HCT116 (cell line): ENCODE results near the gene ERBB4. TPM values are rescaled to one million over a fixed set of nuclear protein-coding genes. Genes with fewer than 3 reads are reported as not detected.
A peak's percentile ranks its signal among the peaks of the same experiment; 100 is the strongest.

Experiments
- ATAC-seq: fragments of 200-7000 bp; cut with Tn5 transposase; 2 replicates; pipeline ENCODE4 v1.9.1; 2020; ENCODE audit warnings: mild to moderate bottlenecking, moderate library complexity
- BruUV-seq: library from RNA; stranded (reverse); fragments of 400-500 nt; replicated peaks from 2 replicates; lab custom pipeline; 2021; lab: Mats Ljungman, UMichigan
- CTCF ChIA-PET: fragments of 300-600 bp; sonication (Branson Sonifier 250); formaldehyde crosslinking; loops from one replicate; lab custom pipeline; 2021; ENCODE audit warnings: antibody characterized with exemption; lab: Charles Lee
- POLR2A ChIA-PET: fragments of 300-600, 350-600 bp; sonication (Branson Sonifier 250); formaldehyde crosslinking; loops from one replicate; lab custom pipeline; 2021; ENCODE audit warnings: antibody characterized with exemption; lab: Charles Lee
- RAD21 ChIA-PET, 2 experiments: fragments of 300-600 bp; sonication (Branson Sonifier 250); formaldehyde crosslinking; loops; one replicate each; lab custom pipeline; 2023; ENCODE audit warnings: low total read pairs in 2 of 2; ENCODE audit not compliant: uncharacterized antibody in 2 of 2, unreplicated experiment in 2 of 2, low non-redundant PET in 1 of 2; lab: Charles Lee
- DNase-seq: peaks from one replicate; pipeline ENCODE4 v3.0.0-alpha.2; 2010; ENCODE audit warnings: low read depth, low spot score
- H2AFZ ChIP-seq: fragments of 200-600 bp; shearing (Covaris generic), sonication (generic); 2 replicates; pipeline ENCODE4 v1.6.1; 2017; ENCODE audit warnings: low read depth, mixed run types, mixed read lengths, antibody characterized with exemption, low read length; ENCODE audit not compliant: poor library complexity, severe bottlenecking
- H3K27ac ChIP-seq: 2 replicates; pipeline ENCODE4 v1.5.1; 2012; ENCODE audit warnings: low read depth, low read length
- H3K27me3 ChIP-seq: fragments of 200-600 bp; sonication (generic); 2 replicates; pipeline ENCODE4 v1.6.1; 2016; ENCODE audit warnings: mixed run types, low read length, mixed read lengths; ENCODE audit not compliant: insufficient read depth
- H3K36me3 ChIP-seq, 2 experiments: fragments of 200-500 bp in 1 of 2; fragments of 200-600 bp in 1 of 2; sonication (Bioruptor generic) in 1 of 2; sonication (generic) in 1 of 2; 2 replicates each; pipeline versions ENCODE4 v1.5.1 to v1.6.1; 2014 to 2016; ENCODE audit warnings: low read length in 2 of 2, inconsistent platforms in 1 of 2, mixed read lengths in 1 of 2, mixed run types in 1 of 2; ENCODE audit not compliant: insufficient read depth in 2 of 2, control insufficient read depth in 1 of 2
- H3K4me1 ChIP-seq, 2 experiments: fragments of 200-600 bp in 1 of 2; sonication (generic) in 1 of 2; 2 replicates each; pipeline versions ENCODE4 v1.5.1 to v1.6.1; 2012 to 2017; ENCODE audit warnings: low read length in 2 of 2, inconsistent platforms in 1 of 2, mild to moderate bottlenecking in 1 of 2, mixed read lengths in 1 of 2, mixed run types in 1 of 2, moderate library complexity in 1 of 2; ENCODE audit not compliant: insufficient read depth in 2 of 2, control insufficient read depth in 1 of 2
- H3K4me2 ChIP-seq: fragments of 200-600 bp; sonication (generic); 2 replicates; pipeline ENCODE4 v1.6.1; 2017; ENCODE audit warnings: mixed run types, low read length, mixed read lengths
- H3K4me3 ChIP-seq, 2 experiments: fragments of 200-600 bp in 1 of 2; sonication (generic) in 1 of 2; replicated peaks in 1 of 2; 2 replicates each; pipeline ENCODE4 v1.5.1; 2011 to 2016; ENCODE audit warnings: low read length in 2 of 2, control low read depth in 1 of 2, low read depth in 1 of 2, mild to moderate bottlenecking in 1 of 2, mixed read lengths in 1 of 2, mixed run types in 1 of 2
- H3K79me2 ChIP-seq: fragments of 200-600 bp; sonication (generic); 2 replicates; pipeline ENCODE4 v1.6.1; 2017; ENCODE audit warnings: mild to moderate bottlenecking, mixed run types, low read length, moderate library complexity, mixed read lengths; ENCODE audit not compliant: insufficient read depth
- H3K9ac ChIP-seq: fragments of 200-600 bp; sonication (generic); 2 replicates; pipeline ENCODE4 v1.6.1; 2016; ENCODE audit warnings: low read length, mixed read lengths
- H3K9me2 ChIP-seq: fragments of 200-600 bp; sonication (generic), shearing (Covaris generic); 2 replicates; pipeline ENCODE4 v1.6.1; 2017; ENCODE audit warnings: mixed run types, mild to moderate bottlenecking, moderate library complexity; ENCODE audit not compliant: insufficient read depth
- H3K9me3 ChIP-seq, 2 experiments: fragments of 200-500 bp in 1 of 2; fragments of 200-600 bp in 1 of 2; sonication (Bioruptor generic) in 1 of 2; sonication (generic) in 1 of 2; 2 replicates each; pipeline ENCODE4 v1.6.1; 2014 to 2017; ENCODE audit warnings: low read length in 2 of 2, mixed read lengths in 2 of 2, inconsistent platforms in 1 of 2, low read depth in 1 of 2, mild to moderate bottlenecking in 1 of 2, mixed run types in 1 of 2, moderate library complexity in 1 of 2; ENCODE audit not compliant: control insufficient read depth in 1 of 2, insufficient read depth in 1 of 2
- H4K20me1 ChIP-seq: fragments of 200-600 bp; sonication (generic), shearing (Covaris generic); 2 replicates; pipeline ENCODE4 v1.6.1; 2017; ENCODE audit warnings: mixed run types, mild to moderate bottlenecking, moderate library complexity; ENCODE audit not compliant: insufficient read depth
- ATF3 ChIP-seq: IDR thresholded peaks from 2 replicates; pipeline ENCODE4 v1.6.1; 2012
- CTCF ChIP-seq, 3 experiments: fragments of 200-600 bp in 1 of 3; sonication (generic) in 1 of 3; IDR thresholded peaks in 2 of 3; conservative IDR thresholded peaks in 1 of 3; 2 replicates each; pipeline ENCODE4 v1.5.1; 2012 to 2017; ENCODE audit warnings: low read depth in 2 of 3, low read length in 2 of 3, antibody characterized with exemption in 1 of 3, borderline replicate concordance in 1 of 3, control low read depth in 1 of 3, mild to moderate bottlenecking in 1 of 3, mixed read lengths in 1 of 3, mixed run types in 1 of 3, moderate library complexity in 1 of 3; ENCODE audit not compliant: insufficient read depth in 1 of 3
- EZH2phosphoT487 ChIP-seq: fragments of 200-600 bp; IDR thresholded peaks from 2 replicates; pipeline ENCODE4 v1.6.1; 2018; ENCODE audit warnings: antibody characterized with exemption, borderline replicate concordance
- JUND ChIP-seq: IDR thresholded peaks from 2 replicates; pipeline ENCODE4 v1.6.1; 2012
- MAX ChIP-seq: IDR thresholded peaks from 2 replicates; pipeline ENCODE4 v1.6.1; 2012
- POLR2A ChIP-seq: IDR thresholded peaks from 2 replicates; pipeline ENCODE4 v1.7.0; 2011; ENCODE audit warnings: borderline replicate concordance; ENCODE audit not compliant: insufficient read depth, insufficient read length; ENCODE audit errors: extremely low read depth
- RAD21 ChIP-seq: IDR thresholded peaks from 2 replicates; pipeline ENCODE4 v1.6.1; 2012; ENCODE audit warnings: low read depth, mild to moderate bottlenecking
- SRF ChIP-seq: IDR thresholded peaks from 2 replicates; pipeline ENCODE4 v1.6.1; 2012; ENCODE audit warnings: low read depth
- TCF7L2 ChIP-seq: IDR thresholded peaks from 2 replicates; pipeline ENCODE4 v1.7.0; 2011; ENCODE audit warnings: borderline replicate concordance, inconsistent platforms; ENCODE audit not compliant: insufficient read depth, insufficient read length; ENCODE audit errors: extremely low read depth
- ZBTB33 ChIP-seq: IDR thresholded peaks from 2 replicates; pipeline ENCODE4 v1.6.1; 2011; ENCODE audit warnings: mild to moderate bottlenecking, low read length, moderate library complexity; ENCODE audit not compliant: insufficient replicate concordance; ENCODE audit errors: extremely low read depth
- intact Hi-C: fragments of 100-400 bp; cut with micrococcal nuclease; formaldehyde crosslinking; loops from 2 replicates; pipeline ENCODE4 v1.10.0; 2022
- total RNA-seq: library from RNA; stranded (reverse); gene quantifications from one replicate; pipeline ENCODE4 v1.2.1, GENCODE V29; 2021; ENCODE audit not compliant: unreplicated experiment

Gene ERBB4
- total RNA-seq, 1 experiment from 2014 or later = 0.10 TPM

- ChIA-PET RAD21 (no interaction called here), POLR2A (no interaction called here), CTCF (no interaction called here)
- ATAC-seq = peak; percentile 85; the same call in 1 of the 2 replicates
- peak; percentile 19 for DNase-seq
- Histone ChIP-seq H3K36me3 (no peaks in the 10 kb centered on the region), H3K9me2 (no peaks in the 10 kb centered on the region), H2AFZ (peak overlapping the region; percentile 46), H3K4me2 (peak overlapping the region; percentile 63), H3K4me1 (peaks cover 5 to 15% of the 10 kb centered on the region in 2 experiments; a peak in 3 of 4 replicates), H3K27ac (no peak overlapping the region), H3K9ac (no peak overlapping the region), H4K20me1 (no peaks in the 10 kb centered on the region), H3K27me3 (no peaks in the 10 kb centered on the region), H3K9me3 (no peaks in the 10 kb centered on the region), H3K4me3 (no peak overlapping the region), H3K79me2 (no peaks in the 10 kb centered on the region)
- BruUV-seq = no TSS peak
- intact Hi-C loops = no loop called here
- TF ChIP-seq ATF3 (peak; percentile 33; the same call in 1 of the 2 replicates), CTCF (IDR thresholded peaks at IDR 0.05 in 2 of 3, conservative IDR thresholded peaks at IDR 0.05 in 1 of 3; ENCODE audit: borderline replicate concordance in 1 of 3, insufficient read depth in 1 of 3, low read depth in 2 of 3, low read length in 2 of 3) (no peak)
- TF ChIP-seq, all 23 proteins: peak for 1
Measured at GRCh38 chr2:212451786-212452231, 86.8 kb downstream of the ERBB4 start.

- H3K79me2 ChIP-seq = no peaks in the 10 kb centered on the region
- no peak overlapping the region for H3K4me2 ChIP-seq
- TF ChIP-seq RAD21 (no peak), SRF (no peak), TCF7L2 (no peak), ATF3 (no peak), POLR2A (no peak), ZBTB33 (no peak), EZH2phosphoT487 (no peak), MAX (no peak), JUND (no peak)
Measured at GRCh38 chr2:212448698-212449097, 89.9 kb downstream of the ERBB4 start.

More at GRCh38 chr2:212448698-212449097, 89.9 kb downstream of the ERBB4 start:
- Histone ChIP-seq H3K4me3 (no peak overlapping the region), H3K36me3 (no peaks in the 10 kb centered on the region), H3K9me2 (no peaks in the 10 kb centered on the region), H4K20me1 (no peaks in the 10 kb centered on the region), H3K27ac (no peak overlapping the region), H3K9ac (no peak overlapping the region), H3K27me3 (no peaks in the 10 kb centered on the region), H3K9me3 (no peaks in the 10 kb centered on the region), H2AFZ (no peak overlapping the region), H3K4me1 (peaks cover 5 to 15% of the 10 kb centered on the region in 2 experiments; a peak in 3 of 4 replicates)
- no TSS peak for BruUV-seq
- no peak for ATAC-seq
- intact Hi-C loops = no loop called here
- ChIA-PET POLR2A (no interaction called here), RAD21 (no interaction called here), CTCF (no interaction called here)
- DNase-seq = no peak
